Activated CD4-positive, CD25-positive, alpha-beta regulatory T cell treated with anti-CD3 and anti-CD28 coated beads, Interleukin-2, amount 50 U/mL, for 24 hours (primary cell): ENCODE measurements around the gene TMX2.
"Not testable (repeated sequence)": the region's sequence is repeated elsewhere in the genome, so short reads cannot be mapped to it uniquely, and the experiment has no call there.

Experiments used
- ATAC-seq, 2 donors: fragments of 150-1000 bp; cut with Tn5 transposase; one replicate each; pipeline ENCODE4 v1.10.0; 2021; ENCODE audit warnings: mild to moderate bottlenecking in 1 of 2, moderate library complexity in 1 of 2

Gene TMX2

GRCh38 chr11:57712256-57713150 is at the start of gene TMX2:
TSS of gene TMX2 (plus strand) at chr11:57712593. CDS start at chr11:57712619, 26 bp downstream.
- ATAC-seq = peak; percentile 95 to 96

GRCh38 chr11:57662893-57663292 is 49.5 kb upstream of the TMX2 start:
- ATAC-seq = no peak

- ATAC-seq = no peak
These were observed 48.4 kb upstream of the TMX2 start for GRCh38 chr11:57663975-57664374.

GRCh38 chr11:57667117-57667735 is 45.2 kb upstream of the TMX2 start:
- ATAC-seq = peak; percentile 64 to 68

- ATAC-seq = peak; percentile 91 to 92
These were observed 44.5 kb upstream of the TMX2 start, which contains the start of gene ZDHHC5 for GRCh38 chr11:57667736-57668433. TSS of gene ZDHHC5 (plus strand) at chr11:57668114. CDS start at chr11:57673091, 4,977 bp downstream.

- no peak for ATAC-seq
These were observed 44.0 kb upstream of the TMX2 start for GRCh38 chr11:57668434-57668782.

GRCh38 chr11:57674251-57674650 is 38.1 kb upstream of the TMX2 start:
- no peak for ATAC-seq

- no peak for ATAC-seq
These were observed 37.0 kb upstream of the TMX2 start for GRCh38 chr11:57675176-57675941.

GRCh38 chr11:57679396-57679795 is 33.0 kb upstream of the TMX2 start:
- ATAC-seq = no peak

- peak; percentile 38 to 62 for ATAC-seq
These were observed 31.9 kb upstream of the TMX2 start for GRCh38 chr11:57680552-57680874.

- no peak for ATAC-seq
These were observed 31.2 kb upstream of the TMX2 start for GRCh38 chr11:57681168-57681567.

- ATAC-seq = not testable (repeated sequence)
These were observed 21.9 kb upstream of the TMX2 start for GRCh38 chr11:57690474-57690873.

- no peak for ATAC-seq
These were observed 13.5 kb upstream of the TMX2 start for GRCh38 chr11:57698843-57699365.

- no peak for ATAC-seq
These were observed 12.6 kb upstream of the TMX2 start for GRCh38 chr11:57699813-57700212.

- no peak for ATAC-seq
These were observed 12.0 kb upstream of the TMX2 start for GRCh38 chr11:57700425-57700824.

- no peak for ATAC-seq
These were observed 9.1 kb upstream of the TMX2 start for GRCh38 chr11:57703341-57703740.

GRCh38 chr11:57704932-57705331 is 7.5 kb upstream of the TMX2 start:
- no peak for ATAC-seq

GRCh38 chr11:57705432-57705831 is 7.0 kb upstream of the TMX2 start:
- not testable (repeated sequence) for ATAC-seq

GRCh38 chr11:57709802-57710367 is 2.5 kb upstream of the TMX2 start:
- ATAC-seq = no peak

GRCh38 chr11:57711414-57712255 is 758 bp upstream of the TMX2 start, which contains the start of gene MED19:
TSS of gene MED19 (minus strand) at chr11:57712215. CDS start at chr11:57712179, 36 bp downstream.
- peak; percentile 42 to 46 for ATAC-seq

GRCh38 chr11:57713835-57714234 is 1.4 kb downstream of the TMX2 start:
- ATAC-seq = no peak
